Spleen (tissue), 7 donors: Measurements from ENCODE around the gene MAN2A2.

Experiments
- POLR2A ChIP-seq, 3 donors: fragments of 450-650 bp; IDR thresholded peaks; one replicate each; pipeline ENCODE4 v1.5.1; 2017; ENCODE audit warnings: antibody characterized with exemption in 3 of 3, mild to moderate bottlenecking in 1 of 3
- POLR2AphosphoS5 ChIP-seq, 3 donors: sonication (generic); formaldehyde crosslinking; IDR thresholded peaks; one replicate each; pipeline ENCODE4 v1.5.1; 2017; ENCODE audit warnings: antibody characterized with exemption in 3 of 3
- TF ChIP-seq, protein P1 (sequence below), 11 experiments: fragments of 200-600 bp in 7 of 11; fragments of 450-650 bp in 4 of 11; sonication (generic) in 4 of 11; IDR thresholded peaks in 8 of 11; conservative IDR thresholded peaks in 3 of 11; 1 replicate in 7 of 11; 2 replicates in 4 of 11; pipeline versions ENCODE4 v1.4.0 to v1.8.0; 2016 to 2021; ENCODE audit warnings: antibody characterized with exemption in 11 of 11, inconsistent platforms in 4 of 11, mild to moderate bottlenecking in 1 of 11
- donor health status: DM: no; HTN: no; CAD: no; lungs with moderate emphysema.
- donor health status: DM: no; HTN: no; CAD: no.
- donor health status: DM: no; HTN: no; CAD: no.

DNA sequence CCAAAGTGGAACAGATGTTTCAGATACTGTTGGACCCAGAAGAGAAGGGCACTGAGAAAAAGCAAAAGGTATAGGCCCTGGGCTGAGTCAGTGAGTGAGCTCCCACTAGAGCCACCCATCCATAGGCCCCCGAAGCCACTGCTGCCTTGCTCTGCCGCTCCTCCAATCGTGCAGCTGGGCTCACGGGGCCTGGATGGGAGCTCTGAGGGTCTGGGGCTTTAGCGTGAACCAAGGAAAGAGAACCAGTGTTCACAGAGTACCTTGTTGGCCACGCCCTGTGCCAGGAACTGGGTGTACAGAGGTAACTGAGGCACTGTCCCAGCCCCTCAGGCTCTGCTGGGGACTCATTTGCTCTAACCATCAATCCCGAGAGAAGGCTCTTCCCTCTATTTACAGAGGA is 36.7 kb downstream of the MAN2A2 start:
- TF ChIP-seq, protein P1, sequence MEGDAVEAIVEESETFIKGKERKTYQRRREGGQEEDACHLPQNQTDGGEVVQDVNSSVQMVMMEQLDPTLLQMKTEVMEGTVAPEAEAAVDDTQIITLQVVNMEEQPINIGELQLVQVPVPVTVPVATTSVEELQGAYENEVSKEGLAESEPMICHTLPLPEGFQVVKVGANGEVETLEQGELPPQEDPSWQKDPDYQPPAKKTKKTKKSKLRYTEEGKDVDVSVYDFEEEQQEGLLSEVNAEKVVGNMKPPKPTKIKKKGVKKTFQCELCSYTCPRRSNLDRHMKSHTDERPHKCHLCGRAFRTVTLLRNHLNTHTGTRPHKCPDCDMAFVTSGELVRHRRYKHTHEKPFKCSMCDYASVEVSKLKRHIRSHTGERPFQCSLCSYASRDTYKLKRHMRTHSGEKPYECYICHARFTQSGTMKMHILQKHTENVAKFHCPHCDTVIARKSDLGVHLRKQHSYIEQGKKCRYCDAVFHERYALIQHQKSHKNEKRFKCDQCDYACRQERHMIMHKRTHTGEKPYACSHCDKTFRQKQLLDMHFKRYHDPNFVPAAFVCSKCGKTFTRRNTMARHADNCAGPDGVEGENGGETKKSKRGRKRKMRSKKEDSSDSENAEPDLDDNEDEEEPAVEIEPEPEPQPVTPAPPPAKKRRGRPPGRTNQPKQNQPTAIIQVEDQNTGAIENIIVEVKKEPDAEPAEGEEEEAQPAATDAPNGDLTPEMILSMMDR (IDR thresholded peaks at IDR 0.05 in 8 of 11, conservative IDR thresholded peaks at IDR 0.05 in 3 of 11): no peak
- no peak for TF ChIP-seq POLR2AphosphoS5 (IDR thresholded peaks at IDR 0.05)
- TF ChIP-seq POLR2A (IDR thresholded peaks at IDR 0.05): no peak
